ENCODE results near the gene HPS6.
A peak's percentile ranks its signal among the peaks of the same experiment; 100 is the strongest.
"Not testable (repeated sequence)": the region's sequence is repeated elsewhere in the genome, so short reads cannot be mapped to it uniquely, and the experiment has no call there.

HPS6 gene

DNA sequence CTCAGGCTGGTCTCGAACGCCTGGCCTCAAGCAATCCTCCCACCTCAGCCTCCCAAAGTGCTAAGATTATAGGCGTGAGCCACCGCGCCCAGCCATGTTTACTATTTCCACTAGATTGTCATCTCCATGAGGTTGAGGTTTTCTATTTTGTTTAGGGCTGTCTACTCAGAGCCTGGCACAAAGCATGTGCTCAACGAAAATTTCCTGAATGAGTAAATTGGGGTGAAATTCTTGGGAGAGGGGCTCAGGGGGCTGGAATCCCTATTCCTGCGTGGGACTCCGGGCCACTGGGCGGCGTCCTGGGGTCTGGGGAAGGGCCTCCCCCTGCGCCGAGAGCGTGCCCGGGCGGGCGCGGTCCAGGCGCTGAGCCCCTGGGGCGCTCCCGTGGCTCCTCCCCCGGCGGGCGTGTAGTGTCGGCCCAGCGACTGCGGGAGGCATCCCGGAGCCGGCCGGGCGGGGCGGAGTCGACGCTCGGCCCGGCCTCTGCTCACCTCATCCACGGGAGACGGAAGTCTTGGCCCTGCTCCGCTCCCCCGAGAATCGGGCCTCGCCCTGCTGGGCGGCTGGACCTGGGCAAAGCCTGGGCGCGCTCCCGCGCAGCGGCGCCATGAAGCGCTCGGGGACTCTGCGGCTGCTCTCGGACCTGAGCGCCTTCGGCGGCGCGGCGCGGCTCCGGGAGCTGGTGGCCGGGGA lies at the start of gene HPS6:
HPS6 (plus strand) TSS at position 482 of the 693 bp plus-strand sequence; CDS start at position 608, 126 bp downstream.
- peak; percentile 28 to 33 for DNase-seq

DNA sequence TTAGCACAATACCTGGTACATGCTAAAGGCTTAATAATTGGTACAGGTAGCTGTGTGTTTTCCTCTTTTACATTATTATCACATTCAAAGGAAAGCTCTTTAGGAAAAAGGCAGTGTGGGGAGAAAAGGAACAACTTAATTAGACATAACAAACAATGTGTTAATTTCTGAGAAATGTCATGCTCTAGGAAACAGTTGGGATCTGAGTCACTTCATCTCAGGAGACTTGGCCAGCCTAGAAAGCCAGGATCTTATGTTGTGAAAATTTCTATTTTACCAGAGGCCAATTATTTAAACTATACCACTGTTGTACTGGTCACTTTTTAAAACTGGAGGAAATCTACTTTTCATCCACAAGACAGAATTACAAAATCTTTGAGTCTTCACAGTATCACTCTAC lies 48.7 kb upstream of the HPS6 start:
- DNase-seq: no peak

- DNase-seq: no peak
These were observed 47.9 kb upstream of the HPS6 start for GRCh38 chr10:102017295-102017694.

GRCh38 chr10:102020938-102021337 lies 44.2 kb upstream of the HPS6 start:
- no peak for DNase-seq

DNA sequence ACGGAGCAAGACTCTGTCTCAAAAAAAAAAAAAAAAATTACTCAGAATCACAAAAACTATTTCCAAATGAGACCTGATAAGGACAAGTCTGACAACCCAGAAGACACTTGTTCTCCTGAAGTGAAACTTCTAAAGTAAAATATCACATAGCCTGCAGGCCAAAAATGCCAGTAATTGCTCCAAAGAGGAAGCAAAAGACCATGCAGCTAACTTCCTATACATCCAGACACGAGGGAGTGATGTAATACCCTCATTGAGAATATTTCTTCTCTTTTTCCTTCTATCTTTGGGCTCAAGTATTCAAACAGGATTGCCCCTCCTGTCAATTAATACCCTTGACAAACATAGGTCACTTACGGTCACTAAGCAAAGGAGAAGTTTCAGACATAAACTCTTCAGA lies 40.4 kb upstream of the HPS6 start:
- DNase-seq: no peak

DNA sequence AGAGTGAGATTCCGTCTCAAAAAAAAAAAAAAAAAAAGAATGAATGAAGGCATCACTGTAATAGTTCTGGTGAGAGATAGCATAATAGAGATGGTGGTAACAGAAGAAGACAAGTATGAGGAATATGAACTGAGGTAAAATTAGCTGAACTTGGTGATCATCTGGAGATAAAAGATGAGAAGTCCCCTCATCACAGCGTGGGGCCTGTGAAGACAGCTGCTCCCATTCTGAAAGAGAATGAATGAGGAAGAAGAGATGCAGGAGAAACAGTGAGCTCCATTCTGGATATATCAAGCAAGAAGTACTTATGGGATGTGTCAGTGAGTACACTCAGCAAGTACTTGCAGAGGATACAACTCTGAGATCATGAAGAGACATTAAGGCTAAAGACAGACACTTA lies 37.9 kb upstream of the HPS6 start:
- DNase-seq: no peak

DNA sequence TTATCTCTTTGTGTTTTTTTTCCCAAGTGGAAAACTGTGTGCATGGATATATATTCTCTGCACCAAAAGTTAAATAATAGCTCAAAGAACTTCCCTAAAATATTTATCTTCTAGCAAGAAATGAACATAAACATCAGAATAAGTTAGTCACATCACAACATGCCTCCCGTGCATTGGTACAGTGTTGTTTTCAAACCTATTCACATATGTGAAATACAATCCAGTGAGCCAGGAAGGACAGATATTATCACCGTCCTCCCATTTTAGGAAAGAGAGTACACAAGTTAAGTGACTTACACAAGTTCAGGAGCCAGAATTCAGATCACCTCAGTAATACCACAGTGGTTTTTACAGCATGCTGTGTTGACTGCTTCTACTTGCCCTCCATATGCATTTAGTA lies 31.4 kb upstream of the HPS6 start:
- no peak for DNase-seq

DNA sequence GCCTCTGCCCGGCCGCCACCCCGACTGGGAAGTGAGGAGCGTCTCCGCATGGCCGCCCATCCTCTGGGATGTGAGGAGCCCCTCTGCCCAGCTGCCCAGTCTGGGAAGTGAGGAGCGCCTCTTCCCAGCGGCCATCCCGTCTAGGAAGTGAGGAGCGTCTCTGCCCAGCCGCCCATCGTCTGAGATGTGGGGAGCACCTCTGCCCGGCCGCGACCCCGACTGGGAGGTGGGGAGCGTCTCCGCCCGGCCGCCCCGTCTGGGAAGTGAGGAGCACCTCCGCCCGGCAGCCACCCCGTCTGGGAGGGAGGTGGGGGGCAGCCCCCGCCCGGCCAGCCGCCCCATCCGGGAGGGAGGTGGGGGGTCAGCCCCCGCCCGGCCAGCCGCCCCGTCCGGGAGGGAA lies 29.3 kb upstream of the HPS6 start:
- not testable (repeated sequence) for DNase-seq

DNA sequence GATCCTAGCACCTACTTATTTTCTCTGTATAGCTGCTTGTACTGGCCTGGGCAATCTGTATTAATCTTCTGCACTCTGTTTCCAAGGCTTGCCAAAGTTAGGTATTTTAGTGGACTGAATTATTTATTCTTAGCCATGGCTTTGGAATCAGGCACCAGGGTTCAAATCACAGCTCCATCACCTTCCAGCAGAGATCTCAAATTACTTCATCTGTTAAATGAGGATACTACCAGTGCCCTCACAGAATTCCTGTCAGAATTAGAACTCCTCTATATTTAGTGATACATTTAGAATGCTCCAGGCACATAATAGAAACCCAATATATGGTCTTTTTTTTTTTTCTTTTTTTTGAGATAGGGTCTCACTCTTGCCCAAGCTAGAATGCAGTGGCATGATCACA lies 26.7 kb upstream of the HPS6 start:
- DNase-seq: no peak

DNA sequence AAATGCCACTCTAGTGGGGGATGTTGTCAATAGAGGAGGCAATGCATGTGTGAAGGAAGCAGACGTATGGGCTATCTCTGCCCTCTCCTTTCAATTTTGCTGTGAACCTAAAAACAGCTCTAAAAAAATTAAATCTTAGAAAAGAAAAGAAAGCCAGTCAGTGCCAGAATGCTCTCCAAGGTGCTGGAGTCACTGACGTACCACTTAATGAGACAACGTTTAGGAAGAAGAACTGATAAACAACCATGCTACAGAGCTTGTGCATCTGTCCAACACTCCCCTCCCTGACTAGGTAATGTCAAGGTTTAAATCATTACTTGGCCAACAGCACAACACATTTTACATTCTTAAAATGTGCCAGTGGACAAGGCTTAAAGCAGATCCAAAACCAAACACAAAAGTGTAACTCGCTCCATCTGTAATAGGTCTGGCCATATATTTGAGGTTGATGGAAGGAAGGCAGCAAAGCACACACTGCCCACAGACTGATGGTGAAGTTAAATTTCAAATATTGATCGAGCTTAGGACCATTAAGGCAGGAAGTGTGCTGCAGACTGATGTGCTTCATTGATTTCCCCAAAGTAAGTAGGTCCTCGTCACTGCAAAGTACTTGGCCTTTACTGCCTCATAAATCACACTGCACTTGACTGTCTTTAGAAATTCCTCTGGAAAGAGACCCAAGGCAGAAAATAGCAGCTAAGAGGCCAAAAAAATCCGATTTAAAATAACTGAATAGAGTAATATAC lies 24.7 kb upstream of the HPS6 start:
- no peak for DNase-seq

- no peak for DNase-seq
These were observed 19.9 kb upstream of the HPS6 start for GRCh38 chr10:102045292-102045691.

- DNase-seq: no peak
These were observed 19.1 kb upstream of the HPS6 start for GRCh38 chr10:102046095-102046494.

- DNase-seq: not testable (repeated sequence)
These were observed 10.1 kb upstream of the HPS6 start for GRCh38 chr10:102054881-102055646.

DNA sequence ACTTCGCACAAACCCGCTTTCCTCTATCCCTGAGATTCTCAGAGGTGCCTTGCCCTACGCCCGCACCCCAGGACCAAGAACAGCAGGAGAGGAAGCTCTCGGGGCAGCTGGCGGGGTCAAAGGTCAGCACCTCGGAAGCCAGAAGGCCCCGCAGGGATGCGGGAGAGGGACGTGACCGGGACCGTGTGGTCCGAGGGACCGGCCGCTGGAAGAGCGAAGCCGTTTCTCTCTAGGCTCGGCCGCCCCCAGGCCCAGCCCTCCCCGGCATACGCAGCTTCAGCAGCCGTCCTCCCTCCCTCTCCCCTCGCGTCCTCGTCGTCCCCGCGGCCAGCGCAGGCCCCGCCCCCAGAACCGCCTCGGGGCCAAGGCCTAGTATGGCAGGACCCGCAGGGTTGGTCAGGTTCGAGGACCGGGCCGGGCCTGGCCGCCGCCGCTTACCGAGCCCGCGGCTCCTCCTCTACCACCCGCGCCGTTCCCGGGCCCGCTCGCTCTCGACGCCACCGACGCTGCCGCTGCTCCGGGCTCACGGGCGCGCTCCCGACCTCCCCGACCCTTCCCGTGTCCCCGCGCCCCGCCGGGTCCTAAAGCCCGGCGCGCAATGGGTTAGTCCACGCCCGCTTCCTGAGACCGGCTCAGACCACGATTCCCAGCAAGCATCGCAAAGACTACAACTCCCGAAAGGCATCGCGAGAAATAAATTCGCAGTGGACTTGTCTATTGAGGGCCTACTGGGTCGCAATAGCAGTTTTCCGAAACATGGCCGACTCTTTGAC lies 9.3 kb upstream of the HPS6 start, which contains the start of gene ARMH3:
ARMH3 (minus strand) TSS at position 527 of the 773 bp plus-strand sequence. CDS start 16,059 bp downstream, outside the sequence.
- peak; percentile 91 to 93 for DNase-seq

DNA sequence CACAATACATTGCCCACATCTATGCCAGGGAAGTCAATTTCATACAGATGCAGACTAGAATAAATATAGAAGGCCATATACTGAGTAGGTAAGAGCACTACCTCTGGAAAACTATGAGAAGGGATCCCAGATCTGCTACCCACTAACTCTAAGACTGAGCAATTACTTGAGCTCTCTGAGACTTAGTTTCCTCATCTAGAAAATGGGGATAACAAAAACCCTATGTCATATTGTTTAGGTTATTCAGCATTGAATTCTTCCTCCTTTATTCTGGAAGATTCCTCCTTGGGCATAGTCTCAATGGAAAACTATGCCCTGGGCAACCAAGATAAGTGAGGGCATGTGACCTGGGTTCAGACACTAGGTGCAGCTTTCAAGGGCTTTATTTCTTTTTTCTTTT lies 5.2 kb upstream of the HPS6 start:
- DNase-seq: no peak

- no peak for DNase-seq
These were observed 664 bp upstream of the HPS6 start for GRCh38 chr10:102064503-102064867.

DNA sequence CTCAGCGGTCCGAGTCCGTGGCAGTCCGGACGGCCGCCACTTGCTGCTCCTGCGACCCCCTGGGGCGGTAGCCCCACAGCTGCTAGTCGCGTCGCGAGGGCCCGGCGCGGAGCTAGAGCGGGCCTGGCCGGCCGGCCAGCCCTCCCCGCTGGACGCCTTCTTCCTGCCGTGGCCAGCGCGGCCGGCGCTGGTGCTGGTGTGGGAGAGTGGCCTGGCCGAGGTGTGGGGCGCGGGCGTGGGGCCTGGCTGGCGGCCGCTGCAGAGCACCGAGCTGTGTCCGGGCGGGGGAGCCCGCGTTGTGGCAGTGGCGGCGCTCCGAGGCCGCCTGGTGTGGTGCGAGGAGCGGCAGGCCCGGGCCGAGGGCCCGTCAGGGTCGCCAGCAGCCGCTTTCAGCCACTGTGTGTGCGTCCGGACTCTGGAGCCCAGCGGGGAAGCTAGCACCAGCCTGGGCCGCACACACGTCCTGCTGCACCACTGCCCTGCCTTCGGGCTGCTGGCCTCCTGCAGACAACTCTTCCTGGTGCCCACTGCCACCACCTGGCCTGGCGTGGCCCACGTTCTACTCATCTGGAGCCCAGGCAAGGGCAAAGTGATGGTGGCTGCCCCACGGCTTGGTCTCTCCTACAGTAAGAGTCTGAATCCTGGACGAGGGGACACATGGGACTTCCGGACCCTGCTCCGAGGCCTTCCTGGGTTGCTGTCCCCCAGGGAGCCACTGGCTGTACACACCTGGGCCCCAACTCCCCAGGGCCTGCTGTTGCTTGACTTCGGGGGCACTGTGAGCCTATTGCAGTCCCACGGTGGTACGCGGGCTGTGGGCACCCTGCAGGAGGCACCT lies 631 bp downstream of the HPS6 start:
- no peak for DNase-seq

DNA sequence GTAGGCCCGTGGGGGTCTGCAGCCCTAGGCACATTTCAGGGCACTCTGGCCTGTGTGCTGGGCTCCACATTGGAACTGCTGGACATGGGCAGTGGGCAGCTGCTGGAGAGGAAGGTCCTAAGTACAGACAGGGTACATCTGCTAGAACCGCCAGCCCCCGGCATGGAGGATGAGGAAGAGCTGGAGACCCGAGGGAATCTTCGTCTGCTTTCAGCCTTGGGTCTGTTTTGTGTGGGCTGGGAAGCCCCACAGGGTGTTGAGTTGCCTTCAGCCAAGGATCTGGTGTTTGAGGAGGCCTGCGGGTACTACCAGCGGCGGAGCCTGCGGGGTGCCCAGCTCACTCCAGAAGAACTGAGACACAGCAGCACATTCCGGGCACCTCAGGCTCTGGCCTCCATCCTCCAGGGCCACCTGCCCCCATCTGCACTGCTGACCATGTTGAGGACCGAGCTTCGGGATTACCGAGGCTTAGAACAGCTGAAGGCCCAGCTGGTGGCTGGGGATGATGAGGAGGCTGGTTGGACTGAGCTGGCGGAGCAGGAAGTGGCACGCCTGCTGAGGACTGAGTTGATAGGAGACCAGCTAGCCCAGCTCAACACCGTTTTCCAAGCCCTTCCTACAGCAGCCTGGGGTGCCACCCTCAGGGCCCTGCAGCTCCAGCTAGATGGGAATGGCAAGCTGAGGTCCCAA lies 1.4 kb downstream of the HPS6 start:
- no peak for DNase-seq

DNA sequence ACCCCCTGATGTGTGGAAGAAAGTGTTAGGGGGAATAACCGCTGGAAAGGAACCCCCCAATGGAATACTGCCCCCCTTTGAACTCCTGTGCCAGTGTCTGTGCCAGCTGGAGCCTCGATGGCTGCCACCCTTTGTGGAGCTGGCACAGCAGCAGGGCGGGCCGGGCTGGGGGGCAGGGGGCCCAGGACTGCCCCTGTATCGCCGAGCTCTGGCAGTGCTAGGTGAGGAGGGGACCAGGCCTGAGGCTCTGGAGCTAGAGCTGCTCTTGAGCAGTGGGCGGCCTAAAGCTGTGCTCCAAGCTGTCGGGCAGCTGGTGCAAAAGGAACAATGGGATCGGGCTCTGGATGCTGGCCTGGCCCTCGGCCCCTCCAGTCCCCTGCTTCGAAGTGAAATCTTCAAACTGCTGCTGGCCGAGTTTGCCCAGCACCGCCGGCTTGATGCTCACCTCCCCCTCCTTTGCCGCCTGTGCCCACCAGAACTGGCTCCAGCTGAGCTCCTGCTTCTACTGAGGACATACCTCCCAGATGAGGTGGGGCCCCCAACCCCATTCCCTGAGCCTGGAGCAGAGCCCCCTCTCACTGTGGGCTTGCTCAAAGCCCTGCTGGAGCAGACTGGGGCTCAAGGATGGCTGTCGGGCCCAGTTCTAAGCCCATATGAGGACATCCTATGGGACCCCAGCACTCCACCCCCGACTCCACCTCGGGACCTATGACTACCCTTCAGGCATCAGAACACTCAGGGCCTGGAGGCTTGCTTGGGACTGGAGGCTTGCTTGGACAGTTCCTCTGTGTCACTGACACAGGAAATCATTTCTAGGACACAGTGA lies 2.2 kb downstream of the HPS6 start:
- no peak for DNase-seq

GRCh38 chr10:102068216-102068615 lies 3.1 kb downstream of the HPS6 start:
- DNase-seq: no peak

Data from cerebellar nuclear complex (tissue), 1 donor.